PC-3 (cell line): ENCODE measurements around the gene CAMTA1.

Source experiments
- EZH2 ChIP-seq: fragments of 300-600 bp; sonication (generic); IDR thresholded peaks from one replicate; pipeline ENCODE4 v1.6.1; 2017; ENCODE audit warnings: antibody characterized with exemption, mild to moderate bottlenecking, low read length; ENCODE audit not compliant: unreplicated experiment
- TF ChIP-seq, protein P1 (sequence below): fragments of 300-600 bp; sonication (generic); conservative IDR thresholded peaks from 2 replicates; pipeline ENCODE4 v1.5.1; 2017; ENCODE audit warnings: antibody characterized with exemption, low read depth, mild to moderate bottlenecking, low read length

DNA sequence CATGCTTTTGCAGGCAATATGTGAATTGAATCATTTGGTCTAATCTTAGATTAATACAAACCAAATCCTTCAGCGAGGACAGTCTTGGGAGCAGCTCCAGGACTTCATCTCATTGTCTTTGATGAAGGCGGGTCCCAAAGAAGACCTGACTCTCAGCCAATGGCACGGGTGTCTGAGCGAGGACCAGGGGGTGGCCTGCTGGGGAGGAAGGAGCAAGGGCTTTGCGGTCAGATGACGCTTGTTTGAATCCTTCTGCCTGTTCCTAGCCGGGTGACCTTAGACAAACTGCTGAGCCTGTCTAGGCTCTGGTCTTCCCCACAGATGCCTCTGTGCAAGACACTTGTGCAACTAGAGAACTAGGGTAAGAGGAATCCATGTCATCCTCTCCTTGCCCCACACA lies 673.7 kb downstream of the CAMTA1 start:
- TF ChIP-seq, protein P1, sequence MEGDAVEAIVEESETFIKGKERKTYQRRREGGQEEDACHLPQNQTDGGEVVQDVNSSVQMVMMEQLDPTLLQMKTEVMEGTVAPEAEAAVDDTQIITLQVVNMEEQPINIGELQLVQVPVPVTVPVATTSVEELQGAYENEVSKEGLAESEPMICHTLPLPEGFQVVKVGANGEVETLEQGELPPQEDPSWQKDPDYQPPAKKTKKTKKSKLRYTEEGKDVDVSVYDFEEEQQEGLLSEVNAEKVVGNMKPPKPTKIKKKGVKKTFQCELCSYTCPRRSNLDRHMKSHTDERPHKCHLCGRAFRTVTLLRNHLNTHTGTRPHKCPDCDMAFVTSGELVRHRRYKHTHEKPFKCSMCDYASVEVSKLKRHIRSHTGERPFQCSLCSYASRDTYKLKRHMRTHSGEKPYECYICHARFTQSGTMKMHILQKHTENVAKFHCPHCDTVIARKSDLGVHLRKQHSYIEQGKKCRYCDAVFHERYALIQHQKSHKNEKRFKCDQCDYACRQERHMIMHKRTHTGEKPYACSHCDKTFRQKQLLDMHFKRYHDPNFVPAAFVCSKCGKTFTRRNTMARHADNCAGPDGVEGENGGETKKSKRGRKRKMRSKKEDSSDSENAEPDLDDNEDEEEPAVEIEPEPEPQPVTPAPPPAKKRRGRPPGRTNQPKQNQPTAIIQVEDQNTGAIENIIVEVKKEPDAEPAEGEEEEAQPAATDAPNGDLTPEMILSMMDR: no peak
- TF ChIP-seq EZH2: no peak
